ENCODE measurements around the gene SSC5D.

DNA sequence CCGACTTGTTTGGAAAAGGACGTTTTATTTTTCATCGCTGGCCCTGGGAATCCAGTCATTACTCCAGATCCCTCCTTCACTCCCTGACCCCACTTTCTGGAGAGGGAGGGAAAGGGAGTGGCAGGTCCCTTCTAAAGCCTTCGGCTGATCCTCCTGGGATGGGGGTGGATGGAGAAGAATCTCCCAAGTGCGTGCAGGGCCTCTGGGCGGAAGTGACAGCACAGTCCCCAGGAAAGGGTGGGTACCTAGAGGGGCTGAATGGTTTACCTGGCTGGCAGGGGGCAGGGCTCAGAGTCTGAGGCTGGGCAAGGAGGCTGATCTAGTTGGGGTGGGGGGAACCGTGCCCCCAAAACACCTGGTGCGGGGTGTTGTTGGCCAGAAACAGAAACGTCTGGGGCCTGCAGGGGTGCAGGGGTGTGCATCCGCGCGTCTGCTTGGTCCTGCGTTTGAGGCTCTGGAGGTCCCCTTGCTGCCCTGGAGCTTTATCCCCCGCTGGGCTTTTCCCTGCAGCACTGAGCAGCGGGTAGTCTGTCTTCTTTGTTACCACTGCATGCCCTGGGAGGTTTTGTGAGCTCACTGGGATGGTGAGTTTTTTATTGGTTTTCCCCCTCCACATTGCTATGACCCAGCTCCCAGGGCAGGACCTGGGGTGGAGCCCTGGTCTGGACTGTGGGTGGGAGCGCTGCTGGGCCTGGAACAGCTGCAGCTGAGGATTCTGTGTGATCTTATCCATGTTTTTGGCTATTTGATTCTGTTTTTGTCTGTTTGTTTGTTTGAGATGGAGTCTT lies 14.8 kb upstream of the SSC5D start:
- TF ChIP-seq, protein P1, sequence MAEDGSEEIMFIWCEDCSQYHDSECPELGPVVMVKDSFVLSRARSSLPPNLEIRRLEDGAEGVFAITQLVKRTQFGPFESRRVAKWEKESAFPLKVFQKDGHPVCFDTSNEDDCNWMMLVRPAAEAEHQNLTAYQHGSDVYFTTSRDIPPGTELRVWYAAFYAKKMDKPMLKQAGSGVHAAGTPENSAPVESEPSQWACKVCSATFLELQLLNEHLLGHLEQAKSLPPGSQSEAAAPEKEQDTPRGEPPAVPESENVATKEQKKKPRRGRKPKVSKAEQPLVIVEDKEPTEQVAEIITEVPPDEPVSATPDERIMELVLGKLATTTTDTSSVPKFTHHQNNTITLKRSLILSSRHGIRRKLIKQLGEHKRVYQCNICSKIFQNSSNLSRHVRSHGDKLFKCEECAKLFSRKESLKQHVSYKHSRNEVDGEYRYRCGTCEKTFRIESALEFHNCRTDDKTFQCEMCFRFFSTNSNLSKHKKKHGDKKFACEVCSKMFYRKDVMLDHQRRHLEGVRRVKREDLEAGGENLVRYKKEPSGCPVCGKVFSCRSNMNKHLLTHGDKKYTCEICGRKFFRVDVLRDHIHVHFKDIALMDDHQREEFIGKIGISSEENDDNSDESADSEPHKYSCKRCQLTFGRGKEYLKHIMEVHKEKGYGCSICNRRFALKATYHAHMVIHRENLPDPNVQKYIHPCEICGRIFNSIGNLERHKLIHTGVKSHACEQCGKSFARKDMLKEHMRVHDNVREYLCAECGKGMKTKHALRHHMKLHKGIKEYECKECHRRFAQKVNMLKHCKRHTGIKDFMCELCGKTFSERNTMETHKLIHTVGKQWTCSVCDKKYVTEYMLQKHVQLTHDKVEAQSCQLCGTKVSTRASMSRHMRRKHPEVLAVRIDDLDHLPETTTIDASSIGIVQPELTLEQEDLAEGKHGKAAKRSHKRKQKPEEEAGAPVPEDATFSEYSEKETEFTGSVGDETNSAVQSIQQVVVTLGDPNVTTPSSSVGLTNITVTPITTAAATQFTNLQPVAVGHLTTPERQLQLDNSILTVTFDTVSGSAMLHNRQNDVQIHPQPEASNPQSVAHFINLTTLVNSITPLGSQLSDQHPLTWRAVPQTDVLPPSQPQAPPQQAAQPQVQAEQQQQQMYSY (CRISPR knock-in tag; IDR thresholded peaks at IDR 0.05), result no peak
- no peak for TF ChIP-seq TCF7 (IDR thresholded peaks at IDR 0.05; ENCODE audit: borderline replicate concordance)
- no peak for TF ChIP-seq POLR2A (IDR thresholded peaks at IDR 0.05; ENCODE audit: low read depth, low read length)
- TF ChIP-seq, protein P2, sequence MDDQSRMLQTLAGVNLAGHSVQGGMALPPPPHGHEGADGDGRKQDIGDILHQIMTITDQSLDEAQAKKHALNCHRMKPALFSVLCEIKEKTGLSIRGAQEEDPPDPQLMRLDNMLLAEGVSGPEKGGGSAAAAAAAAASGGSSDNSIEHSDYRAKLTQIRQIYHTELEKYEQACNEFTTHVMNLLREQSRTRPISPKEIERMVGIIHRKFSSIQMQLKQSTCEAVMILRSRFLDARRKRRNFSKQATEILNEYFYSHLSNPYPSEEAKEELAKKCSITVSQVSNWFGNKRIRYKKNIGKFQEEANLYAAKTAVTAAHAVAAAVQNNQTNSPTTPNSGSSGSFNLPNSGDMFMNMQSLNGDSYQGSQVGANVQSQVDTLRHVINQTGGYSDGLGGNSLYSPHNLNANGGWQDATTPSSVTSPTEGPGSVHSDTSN (IDR thresholded peaks at IDR 0.05; ENCODE audit: insufficient replicate concordance, low read depth, low read length), result no peak
- TF ChIP-seq JUND (IDR thresholded peaks at IDR 0.05; ENCODE audit: low read depth, low read length), result no peak
- TF ChIP-seq, protein P3, sequence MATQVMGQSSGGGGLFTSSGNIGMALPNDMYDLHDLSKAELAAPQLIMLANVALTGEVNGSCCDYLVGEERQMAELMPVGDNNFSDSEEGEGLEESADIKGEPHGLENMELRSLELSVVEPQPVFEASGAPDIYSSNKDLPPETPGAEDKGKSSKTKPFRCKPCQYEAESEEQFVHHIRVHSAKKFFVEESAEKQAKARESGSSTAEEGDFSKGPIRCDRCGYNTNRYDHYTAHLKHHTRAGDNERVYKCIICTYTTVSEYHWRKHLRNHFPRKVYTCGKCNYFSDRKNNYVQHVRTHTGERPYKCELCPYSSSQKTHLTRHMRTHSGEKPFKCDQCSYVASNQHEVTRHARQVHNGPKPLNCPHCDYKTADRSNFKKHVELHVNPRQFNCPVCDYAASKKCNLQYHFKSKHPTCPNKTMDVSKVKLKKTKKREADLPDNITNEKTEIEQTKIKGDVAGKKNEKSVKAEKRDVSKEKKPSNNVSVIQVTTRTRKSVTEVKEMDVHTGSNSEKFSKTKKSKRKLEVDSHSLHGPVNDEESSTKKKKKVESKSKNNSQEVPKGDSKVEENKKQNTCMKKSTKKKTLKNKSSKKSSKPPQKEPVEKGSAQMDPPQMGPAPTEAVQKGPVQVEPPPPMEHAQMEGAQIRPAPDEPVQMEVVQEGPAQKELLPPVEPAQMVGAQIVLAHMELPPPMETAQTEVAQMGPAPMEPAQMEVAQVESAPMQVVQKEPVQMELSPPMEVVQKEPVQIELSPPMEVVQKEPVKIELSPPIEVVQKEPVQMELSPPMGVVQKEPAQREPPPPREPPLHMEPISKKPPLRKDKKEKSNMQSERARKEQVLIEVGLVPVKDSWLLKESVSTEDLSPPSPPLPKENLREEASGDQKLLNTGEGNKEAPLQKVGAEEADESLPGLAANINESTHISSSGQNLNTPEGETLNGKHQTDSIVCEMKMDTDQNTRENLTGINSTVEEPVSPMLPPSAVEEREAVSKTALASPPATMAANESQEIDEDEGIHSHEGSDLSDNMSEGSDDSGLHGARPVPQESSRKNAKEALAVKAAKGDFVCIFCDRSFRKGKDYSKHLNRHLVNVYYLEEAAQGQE (IDR thresholded peaks at IDR 0.05; ENCODE audit: low read depth, low read length), result no peak
- TF ChIP-seq, protein P4, sequence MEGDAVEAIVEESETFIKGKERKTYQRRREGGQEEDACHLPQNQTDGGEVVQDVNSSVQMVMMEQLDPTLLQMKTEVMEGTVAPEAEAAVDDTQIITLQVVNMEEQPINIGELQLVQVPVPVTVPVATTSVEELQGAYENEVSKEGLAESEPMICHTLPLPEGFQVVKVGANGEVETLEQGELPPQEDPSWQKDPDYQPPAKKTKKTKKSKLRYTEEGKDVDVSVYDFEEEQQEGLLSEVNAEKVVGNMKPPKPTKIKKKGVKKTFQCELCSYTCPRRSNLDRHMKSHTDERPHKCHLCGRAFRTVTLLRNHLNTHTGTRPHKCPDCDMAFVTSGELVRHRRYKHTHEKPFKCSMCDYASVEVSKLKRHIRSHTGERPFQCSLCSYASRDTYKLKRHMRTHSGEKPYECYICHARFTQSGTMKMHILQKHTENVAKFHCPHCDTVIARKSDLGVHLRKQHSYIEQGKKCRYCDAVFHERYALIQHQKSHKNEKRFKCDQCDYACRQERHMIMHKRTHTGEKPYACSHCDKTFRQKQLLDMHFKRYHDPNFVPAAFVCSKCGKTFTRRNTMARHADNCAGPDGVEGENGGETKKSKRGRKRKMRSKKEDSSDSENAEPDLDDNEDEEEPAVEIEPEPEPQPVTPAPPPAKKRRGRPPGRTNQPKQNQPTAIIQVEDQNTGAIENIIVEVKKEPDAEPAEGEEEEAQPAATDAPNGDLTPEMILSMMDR (IDR thresholded peaks at IDR 0.05 in 2 of 3, conservative IDR thresholded peaks at IDR 0.05 in 1 of 3; ENCODE audit: control insufficient read depth in 2 of 3, extremely low read depth in 1 of 3, insufficient read depth in 1 of 3, low read depth in 3 of 3, low read length in 3 of 3), result no peak
- TF ChIP-seq STAT1 (conservative IDR thresholded peaks at IDR 0.05), result no peak
- TF ChIP-seq CEBPB (IDR thresholded peaks at IDR 0.05; ENCODE audit: borderline replicate concordance in 1 of 2, low read depth in 2 of 2, low read length in 2 of 2), result no peak

All from GM12878 (cell line).